NCI-H2107 treated with DMSO at 0.1 percent for 48 hours (cell line): Measurements from ENCODE around the gene FHOD3.
"Not testable (repeated sequence)": the region's sequence is repeated elsewhere in the genome, so short reads cannot be mapped to it uniquely, and the experiment has no call there.

Source experiments
- DNase-seq: peaks from one replicate; lab custom pipeline; 2025; ENCODE audit not compliant: unreplicated experiment; lab: John Stamatoyannopoulos, UW

FHOD3 gene

DNA sequence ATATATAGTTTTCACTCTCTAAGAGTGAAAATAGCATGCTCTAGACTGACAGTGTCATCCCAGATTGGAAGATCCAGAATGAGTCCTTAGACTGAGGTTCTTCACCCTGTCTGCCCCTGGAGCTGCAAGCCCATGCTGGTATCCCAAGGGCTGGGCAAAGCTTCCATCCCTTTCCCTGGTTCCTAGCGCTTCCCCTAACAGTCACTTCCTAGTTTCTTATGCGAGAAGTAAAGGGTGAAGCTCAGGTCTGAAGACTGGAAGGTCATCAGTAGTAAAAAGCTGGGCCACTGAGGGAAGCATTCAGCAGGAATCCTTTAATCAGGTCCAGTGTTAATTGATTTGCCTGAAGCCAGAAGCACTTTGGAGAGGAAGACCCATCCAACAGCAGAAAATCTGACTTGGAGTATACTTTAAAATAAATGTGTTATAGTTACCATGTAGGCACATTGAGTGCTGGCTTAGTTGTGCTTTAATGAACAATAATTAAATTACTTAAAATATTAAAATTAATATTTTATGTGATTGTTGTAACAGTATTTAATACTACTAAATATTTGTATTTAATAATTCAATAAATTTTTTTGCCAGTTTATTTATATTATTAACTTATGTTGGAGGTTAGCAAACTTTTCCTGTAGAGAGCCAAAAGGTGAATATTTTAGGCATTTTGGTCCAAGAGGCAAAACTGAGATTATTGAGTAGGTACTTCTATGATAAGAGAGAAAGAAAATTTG is 237.9 kb downstream of the FHOD3 start:
- DNase-seq = no peak

DNA sequence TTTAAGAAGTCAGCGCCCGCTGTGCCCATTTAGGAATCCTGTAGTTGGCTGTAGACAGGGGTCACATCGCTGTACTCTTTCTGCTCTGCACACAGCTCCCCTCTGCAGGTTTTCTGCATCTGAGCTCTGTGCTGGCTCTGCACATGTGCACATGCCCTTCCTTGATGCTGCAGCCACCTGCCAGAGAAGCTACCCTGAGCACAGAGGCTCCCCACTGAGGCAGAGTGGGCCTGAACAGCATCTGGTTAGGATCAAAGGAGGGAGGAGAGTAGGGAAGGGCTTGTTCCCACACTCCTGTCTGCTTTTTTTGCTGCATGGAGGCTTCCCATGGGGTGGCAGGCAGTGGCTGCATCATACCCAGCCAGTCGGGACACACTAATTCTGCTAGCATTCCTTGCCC is 238.9 kb downstream of the FHOD3 start:
- DNase-seq = peak; percentile 63

DNA sequence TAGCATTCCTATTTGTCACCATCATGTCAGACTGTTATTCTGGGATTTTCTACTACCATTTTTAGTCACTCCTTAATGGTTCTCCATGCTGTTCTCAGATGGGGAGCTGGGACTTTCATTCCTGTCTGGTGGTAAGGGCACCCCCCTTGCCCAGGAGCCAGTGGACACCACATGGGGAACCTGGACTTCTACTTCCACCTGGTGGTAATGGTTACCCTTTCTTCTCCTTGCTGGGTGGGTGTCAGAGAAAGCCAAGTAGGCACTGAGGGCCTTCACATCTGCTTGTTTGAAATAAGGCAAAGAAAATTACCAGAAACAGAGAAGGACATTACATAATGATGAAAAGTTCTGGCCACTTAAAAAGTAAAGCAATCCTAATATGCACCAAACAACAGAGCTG is 239.8 kb downstream of the FHOD3 start:
- DNase-seq = no peak

DNA sequence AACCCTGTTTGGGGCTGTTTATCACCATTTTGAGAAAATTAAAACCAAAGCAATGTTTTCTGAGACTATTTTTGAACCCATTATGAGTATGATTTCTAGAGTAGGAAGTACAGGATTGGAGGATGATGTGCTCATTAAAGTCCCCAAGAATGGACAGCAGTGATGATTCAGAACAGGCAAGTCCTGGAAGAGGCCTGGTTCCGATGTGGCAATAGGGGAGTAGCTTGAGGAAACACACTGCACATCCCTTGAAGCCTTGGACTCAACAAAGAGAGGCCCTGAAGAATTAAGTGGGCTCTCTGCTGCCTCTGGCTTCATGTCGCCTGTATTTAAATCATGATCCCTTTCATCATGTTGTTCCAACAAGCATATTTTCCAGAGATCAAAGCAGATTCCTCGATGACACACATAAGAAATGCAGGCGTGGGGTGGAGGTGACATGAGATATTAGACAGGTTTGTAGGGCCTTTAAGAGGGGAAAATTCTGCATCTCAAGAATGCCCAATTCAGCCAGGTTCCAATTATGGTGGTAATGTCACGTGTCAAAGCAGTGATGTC is 242.2 kb downstream of the FHOD3 start:
- no peak for DNase-seq

DNA sequence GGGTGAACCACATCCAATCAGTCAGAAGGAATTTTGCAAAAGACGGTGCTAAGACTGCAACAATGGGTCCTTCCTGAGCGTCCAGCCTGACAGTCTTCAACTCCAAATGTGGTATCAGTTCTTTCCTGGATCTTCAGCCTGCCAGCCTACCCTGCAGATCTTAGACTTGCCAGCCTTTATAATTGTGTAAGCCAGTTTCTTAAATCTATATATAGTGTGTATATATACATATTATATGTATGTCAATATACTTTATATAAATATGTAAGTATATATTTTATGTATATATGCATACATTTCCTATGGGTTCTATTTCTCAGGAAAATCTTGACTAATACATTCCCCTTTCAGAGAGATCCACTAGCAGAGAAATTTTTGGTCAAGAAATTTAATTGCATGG is 245.5 kb downstream of the FHOD3 start:
- no peak for DNase-seq

DNA sequence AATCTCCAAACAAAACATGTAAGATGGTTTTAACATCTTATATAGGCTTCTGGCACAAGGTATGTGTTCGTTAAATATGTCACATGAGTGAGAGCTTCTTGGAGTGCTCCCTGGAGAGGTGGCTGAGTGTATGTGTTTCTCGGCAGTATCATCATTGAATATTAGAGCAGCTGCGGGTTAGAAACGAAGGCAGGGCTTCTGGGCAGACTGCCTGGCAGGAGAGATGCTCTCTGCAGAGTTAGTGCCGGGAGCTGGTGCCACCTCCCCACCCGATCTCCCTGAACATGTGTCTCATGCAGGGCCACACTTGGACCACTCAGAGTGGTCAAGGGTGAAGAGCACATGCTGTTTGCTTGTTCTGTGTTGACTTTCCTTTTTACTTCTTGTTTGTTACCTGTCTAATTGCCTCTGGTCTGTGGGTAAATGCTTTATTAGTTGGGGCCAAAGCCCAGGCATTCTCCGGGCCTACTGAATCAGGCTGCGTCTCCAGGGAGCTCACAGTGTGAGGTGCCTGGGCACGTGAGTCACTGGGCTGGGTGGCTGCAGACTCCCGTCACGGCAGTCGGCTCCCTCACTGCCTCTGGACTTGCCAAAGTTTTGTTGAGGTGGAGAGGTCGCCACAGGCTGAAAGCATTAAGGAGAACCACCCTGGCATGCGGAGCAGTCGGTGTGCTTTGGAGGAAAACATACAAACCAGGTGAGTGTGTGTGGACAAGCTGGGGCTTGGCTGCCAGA is 246.6 kb downstream of the FHOD3 start:
- peak; percentile 92 for DNase-seq

DNA sequence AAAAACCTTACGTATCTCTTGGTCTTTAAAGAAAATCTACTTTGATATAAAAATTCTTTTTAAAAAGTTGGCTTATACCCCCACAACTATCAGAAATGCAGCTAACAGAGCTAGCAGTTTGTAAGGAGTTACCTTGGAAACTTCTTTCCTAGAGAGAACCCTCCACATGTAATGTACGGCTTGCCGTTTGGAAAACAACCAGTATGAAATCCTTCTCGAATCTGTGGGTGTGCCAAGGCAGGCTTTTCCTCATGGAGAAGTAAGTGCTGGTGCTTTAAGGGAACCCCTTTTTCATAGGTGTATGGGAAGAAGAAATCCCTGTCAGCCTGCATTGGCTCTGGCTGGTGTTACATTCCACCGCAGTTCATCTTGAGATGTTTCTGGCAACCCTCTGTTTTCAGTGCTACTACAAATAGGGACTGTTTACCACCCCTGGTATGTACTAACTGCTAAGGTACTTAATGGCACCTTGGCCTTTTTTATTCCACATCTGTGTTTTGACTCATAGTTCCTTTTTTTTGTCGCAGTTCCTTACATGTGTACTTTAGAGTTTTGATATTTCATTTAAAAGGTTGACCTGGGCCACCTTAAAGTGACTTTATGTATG is 248.4 kb downstream of the FHOD3 start:
- no peak for DNase-seq

DNA sequence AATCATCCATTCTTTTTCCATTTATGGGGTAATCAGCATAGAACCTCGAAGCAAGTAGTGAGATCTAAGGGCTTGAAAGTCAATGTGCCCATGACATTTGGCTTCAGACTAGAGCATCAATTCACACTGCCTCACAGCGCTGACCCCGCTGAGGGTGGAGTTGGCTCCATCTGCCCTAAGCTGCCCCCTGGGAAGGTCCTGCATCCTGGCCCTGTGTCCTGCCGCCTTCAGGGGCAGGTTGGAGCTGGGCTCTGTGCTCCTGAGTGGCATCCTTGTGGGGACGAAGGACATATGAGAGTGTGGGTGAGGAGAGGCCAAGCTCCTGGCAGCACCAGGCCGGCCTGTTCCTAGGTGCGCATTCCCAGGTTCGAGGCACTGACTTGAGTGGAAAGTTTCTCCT is 249.4 kb downstream of the FHOD3 start:
- DNase-seq = no peak

DNA sequence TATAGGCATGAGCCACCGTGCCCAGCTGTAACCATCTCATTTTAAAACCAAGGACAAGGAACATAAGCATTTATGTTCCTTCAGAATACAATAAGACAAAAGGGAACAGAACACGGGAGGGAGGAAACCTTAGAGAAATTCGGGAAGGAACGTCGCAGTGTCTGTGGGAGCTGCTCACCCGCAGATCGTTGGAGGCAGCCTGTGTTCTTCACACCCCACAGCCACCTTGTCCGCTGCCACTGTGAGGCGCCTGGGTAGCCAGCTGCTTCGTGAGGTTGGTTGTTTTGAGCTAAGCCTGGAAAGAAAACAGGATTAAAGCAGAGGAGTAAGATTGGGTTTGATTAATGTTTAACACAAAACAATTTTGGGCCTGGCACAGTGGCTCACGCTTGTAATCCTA is 250.0 kb downstream of the FHOD3 start:
- no peak for DNase-seq

DNA sequence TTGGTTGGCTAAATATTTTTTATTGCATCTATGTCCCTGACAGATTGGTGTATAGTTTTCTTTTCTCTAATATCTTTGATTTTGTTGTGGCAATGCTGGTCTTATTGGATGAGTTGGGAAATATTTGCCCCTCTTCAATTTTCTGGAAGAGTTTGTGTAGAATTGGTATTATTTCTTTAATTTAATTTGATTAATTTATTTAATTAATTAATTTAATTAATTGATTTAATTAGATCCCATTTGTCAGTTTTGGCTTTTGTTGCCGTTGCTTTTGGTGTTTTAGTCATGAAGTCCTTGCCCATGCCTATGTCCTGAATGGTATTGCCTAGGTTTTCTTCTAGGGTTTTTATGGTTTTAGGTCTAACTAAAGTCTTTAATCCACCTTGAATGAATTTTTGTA is 253.8 kb downstream of the FHOD3 start:
- not testable (repeated sequence) for DNase-seq

DNA sequence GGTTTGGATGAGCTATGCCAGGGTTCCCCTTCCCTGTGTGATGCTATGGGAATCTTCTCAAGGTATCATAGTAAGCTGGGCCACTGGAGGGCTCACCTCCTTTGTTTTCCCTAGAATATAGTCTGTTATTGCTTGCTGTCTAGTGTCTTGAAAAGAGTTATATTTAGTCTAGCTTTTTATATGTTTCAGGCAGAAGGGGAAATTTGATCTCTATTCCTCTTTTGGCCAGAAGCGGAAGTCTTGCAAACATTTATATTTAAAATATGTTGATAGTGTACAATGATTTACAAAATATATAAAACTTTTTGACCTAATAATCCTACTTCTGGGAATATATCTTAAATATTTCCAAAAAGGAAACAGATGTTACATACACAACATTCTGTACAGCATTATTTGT is 260.7 kb downstream of the FHOD3 start:
- DNase-seq = no peak

DNA sequence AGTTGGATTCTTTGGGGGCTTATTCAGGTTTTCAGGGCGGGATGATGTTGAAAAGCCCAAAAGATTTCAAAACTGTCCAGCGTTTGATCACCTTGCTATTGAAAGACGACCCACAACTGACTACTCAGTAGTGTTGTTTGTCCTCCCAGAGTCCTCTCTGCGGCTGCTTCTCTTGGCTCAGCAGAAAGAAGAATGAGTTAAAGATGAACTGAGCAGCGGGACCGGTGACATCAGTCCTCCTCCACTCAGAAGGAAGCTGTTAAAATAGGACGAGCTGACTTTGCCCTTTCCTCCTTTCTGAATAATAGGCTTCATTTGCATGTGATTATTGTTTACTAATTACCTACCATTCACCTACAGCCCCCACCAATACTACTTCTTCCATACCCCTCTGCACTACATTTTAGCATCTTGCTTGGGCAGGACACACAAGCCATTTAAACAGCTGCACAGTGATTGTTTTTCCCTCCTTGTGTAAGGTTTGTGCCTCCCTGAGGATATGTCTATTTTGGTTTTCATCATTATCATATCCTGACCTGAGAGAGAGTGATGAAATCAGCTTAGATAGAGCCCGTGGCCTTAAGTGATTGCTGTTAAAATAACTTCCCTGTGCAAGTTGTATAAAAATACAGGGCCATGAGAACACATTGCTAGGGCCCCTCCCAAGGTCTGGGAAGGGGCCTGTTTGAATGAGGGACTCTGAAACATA is 261.8 kb downstream of the FHOD3 start:
- DNase-seq = no peak

DNA sequence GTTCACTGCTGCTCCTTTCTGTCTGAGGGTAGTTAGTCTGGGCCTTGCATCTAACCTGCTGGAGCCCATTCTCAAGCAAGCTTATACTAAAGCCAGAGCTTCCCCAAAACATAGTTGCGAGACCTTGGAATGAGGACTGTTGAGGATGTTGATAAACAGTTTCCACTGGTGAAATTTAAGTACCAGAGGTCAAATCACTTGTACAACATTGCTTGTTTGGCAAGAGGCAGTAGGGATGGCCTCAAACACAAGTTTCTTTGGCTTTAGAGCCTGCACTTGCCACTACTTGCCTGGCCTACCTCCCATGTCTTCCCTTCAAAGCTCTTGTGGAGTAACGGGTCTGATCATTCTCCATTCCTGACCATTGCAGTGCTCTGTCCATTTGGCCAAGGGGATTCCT is 262.7 kb downstream of the FHOD3 start:
- no peak for DNase-seq

DNA sequence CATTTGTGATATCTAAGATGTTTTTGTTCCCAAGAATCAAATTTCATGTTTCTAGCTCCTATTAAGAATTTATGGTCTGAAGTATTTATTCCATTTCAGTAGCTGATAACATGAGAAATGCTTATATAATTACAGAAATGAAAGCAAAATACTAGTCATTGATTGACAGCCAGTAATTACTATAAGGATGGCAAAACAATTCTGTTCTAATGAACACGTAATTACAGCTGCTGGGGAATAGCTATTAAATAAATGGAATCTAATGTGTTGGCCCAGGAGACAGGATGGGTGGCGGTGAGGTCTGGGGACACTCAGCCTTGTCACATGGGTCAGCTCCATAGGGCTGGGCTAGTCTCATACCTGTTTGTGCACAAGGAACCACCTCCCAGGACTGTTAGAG is 263.5 kb downstream of the FHOD3 start:
- no peak for DNase-seq

DNA sequence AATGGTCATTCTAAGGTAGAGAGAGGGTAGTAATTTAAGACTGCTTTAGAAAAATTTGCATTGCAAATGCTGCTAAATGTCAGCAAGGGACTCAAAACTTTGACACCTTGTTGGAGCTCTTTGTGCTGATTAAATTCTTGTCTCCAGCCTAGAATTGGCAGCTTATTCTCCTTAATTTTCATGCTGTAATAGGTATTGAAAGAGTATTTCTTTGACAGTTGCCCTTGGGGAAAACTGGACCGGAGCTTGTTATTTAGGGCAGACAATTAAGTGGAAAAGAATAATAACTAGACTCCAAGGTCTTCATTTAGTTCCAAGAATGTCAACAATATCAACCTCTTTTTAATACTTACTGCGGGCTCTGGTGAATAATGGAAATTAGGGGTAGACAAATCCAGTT is 267.3 kb downstream of the FHOD3 start:
- DNase-seq = no peak

DNA sequence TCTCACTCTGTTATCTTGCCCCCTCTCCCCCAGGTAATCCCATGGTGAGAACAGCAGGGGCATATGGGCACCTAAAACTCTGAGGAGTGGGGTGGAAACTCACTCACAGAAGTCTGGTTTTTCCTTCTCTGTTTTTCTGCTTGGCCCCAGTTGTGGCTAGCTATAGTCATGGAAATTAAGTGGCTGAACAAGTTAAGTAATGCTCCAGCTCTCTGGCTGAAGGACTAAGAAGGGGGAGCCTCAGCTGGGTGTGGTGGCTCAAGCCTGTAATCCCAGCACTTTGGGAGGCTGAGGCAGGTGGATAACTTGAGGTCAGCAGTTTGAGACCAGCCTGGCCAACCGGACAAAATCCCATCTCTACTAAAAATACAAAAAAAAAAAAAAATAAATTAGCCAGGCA is 270.3 kb downstream of the FHOD3 start:
- DNase-seq = no peak

DNA sequence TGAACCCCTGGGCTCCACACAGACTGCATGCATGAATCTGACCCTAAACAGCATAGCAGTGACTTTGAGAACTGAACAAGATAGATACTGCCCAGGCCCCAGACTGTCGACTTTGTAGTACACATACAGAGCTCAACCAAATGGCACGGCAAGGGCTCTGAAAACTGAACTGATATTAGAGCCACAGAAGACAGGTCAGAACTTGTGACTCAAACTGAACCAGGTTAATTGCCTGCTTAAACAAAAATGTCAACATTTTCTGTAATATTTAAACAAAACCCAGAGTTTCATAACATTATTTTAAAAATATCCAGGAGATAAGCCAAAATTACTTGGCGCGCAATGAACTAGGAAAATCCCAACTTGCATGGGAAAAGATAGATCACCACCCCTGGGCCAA is 271.0 kb downstream of the FHOD3 start:
- DNase-seq = no peak

DNA sequence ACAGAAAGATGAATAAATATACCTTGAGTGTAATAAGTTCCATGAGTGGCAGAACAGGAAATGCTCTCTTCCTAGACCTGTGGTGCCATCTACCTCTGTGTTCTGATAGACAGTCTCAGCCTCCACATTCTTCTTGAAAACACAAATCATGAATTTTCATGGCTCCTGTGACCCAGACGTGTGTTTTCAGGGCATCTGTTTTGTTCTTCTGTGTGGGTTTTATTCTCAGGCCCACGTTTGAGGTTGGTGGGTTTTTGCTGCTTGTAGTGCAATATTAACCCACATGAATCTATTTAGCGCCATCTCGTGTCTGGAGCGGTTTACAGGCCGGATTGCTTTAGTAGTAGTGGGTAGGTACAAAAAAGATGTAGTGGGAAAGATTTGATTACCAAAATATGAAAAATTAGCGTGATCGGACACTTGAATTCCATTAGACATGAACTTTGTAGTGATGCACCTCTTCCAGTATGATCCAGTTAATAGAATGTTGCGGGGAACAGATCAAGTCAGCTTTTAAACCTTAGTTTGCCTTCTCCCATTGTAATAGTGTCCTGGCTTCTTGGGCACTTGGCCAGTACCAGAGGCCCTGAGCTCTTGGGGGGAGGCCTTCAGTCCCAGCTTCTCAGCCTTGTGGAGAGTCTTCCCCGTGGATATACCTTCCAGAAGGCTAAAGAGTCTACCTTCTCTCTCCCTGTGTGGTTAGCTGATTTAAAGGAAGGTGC is 274.8 kb downstream of the FHOD3 start:
- DNase-seq = peak; percentile 62

DNA sequence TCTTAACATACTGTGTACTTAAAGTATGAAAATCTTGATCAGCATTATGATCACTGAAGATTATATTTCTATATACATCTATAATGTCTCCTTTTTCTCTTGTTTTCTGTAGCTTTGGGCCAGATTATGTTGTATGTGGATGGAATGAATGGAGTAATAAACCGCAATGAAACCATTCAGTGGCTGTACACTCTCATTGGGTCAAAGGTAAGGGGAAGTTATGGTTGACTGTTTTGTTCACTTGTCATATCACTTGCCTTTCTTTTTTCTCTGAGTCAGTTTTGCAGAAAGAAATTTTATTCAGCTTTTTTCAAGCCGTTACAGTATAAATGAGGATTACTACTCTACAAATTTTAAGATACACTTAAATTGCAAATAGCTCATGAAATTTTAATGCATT is 278.8 kb downstream of the FHOD3 start:
- no peak for DNase-seq

DNA sequence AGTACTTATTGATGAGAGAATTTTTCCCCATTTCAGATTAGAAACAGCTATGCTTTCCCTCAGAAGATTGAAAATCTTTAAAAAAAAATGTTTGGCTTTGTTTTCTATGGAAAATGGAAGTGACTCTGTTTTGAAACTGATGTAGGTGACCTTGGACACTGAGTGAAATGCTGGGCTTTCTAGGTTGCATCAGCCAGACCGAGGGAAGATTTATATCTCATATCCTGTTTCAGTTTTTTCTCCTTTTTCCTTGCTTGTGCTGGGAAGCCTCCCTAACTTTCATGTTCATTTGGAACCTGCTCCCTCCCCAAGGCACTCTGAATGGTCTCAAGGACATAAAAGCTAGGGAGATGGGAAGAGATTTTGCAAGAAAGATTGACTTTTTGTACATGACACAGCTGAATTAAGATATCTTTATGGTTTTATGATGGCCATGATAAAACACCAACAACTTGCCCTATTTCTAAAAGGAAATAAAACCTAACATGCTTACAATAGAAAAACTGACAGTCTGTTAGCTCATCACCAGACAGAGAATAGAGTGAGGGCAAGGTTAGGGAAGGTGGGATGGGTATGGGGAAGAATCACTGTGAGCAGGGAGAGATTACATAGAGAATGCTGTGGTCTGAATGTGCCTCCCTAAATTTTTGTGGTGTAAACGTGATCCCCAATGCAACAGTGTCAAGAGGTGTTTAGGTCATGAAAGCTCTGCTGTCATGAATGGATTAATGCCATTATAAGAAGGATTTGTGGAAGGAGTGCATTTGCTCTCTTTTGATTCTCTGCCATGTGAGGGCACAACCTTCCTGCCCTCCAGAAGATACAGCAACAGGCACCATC is 281.6 kb downstream of the FHOD3 start:
- DNase-seq = no peak
